OCI-LY7 (cell line): ENCODE data around the gene TRIM67.

Experiments used
- EZH2phosphoT487 ChIP-seq: fragments of 200-600 bp; sonication (generic); IDR thresholded peaks from 2 replicates; pipeline ENCODE4 v1.6.1; 2018; ENCODE audit warnings: low read depth, borderline replicate concordance, mild to moderate bottlenecking, mixed run types, antibody characterized with exemption, low read length, moderate library complexity, mixed read lengths
- TF ChIP-seq, protein P1 (sequence below): fragments of 200-600 bp; sonication (generic); conservative IDR thresholded peaks from 2 replicates; pipeline ENCODE4 v1.5.1; 2014; ENCODE audit warnings: mild to moderate bottlenecking, antibody characterized with exemption, low read length, moderate library complexity, mixed read lengths

DNA sequence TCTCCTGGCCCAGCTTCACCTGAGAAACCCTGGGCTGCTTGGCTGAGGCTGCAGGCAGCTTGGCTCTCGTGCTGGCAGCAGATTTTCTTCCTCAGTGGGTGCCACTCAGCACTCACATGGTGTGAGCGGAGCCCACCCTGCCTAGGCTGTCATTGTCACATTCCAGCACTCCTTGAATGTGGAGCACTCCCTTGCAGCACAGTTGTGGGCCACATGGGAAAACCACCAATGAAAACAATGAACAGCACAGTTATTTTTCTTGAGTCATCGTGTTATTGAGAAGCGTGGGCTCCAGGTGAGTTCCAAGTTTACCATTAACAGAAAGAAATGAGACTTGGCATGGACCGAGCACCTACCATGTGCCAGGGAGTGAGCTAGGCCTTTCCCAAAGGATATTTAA lies 27.2 kb upstream of the TRIM67 start:
- TF ChIP-seq, protein P1, sequence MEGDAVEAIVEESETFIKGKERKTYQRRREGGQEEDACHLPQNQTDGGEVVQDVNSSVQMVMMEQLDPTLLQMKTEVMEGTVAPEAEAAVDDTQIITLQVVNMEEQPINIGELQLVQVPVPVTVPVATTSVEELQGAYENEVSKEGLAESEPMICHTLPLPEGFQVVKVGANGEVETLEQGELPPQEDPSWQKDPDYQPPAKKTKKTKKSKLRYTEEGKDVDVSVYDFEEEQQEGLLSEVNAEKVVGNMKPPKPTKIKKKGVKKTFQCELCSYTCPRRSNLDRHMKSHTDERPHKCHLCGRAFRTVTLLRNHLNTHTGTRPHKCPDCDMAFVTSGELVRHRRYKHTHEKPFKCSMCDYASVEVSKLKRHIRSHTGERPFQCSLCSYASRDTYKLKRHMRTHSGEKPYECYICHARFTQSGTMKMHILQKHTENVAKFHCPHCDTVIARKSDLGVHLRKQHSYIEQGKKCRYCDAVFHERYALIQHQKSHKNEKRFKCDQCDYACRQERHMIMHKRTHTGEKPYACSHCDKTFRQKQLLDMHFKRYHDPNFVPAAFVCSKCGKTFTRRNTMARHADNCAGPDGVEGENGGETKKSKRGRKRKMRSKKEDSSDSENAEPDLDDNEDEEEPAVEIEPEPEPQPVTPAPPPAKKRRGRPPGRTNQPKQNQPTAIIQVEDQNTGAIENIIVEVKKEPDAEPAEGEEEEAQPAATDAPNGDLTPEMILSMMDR, result no peak
- TF ChIP-seq EZH2phosphoT487, result no peak
